ENCODE measurements around the gene HSFX1. TPM values are rescaled to one million over a fixed set of nuclear protein-coding genes. Genes with fewer than 3 reads are reported as not detected.
"Not testable (repeated sequence)": the region's sequence is repeated elsewhere in the genome, so short reads cannot be mapped to it uniquely, and the experiment has no call there.

HSFX1 gene
- total RNA-seq, 2 donors from 2014 or later: 0.54 to 2.0 TPM

GRCh38 chrX:149759824-149760223 lies 14.0 kb upstream of the HSFX1 start:
- Histone ChIP-seq H3K4me3 (no peak overlapping the region), H3K27ac (no peak overlapping the region), H3K36me3 (no peaks in the 10 kb centered on the region), H3K9me3 (no peaks in the 10 kb centered on the region), H3K27me3 (replicated peaks; ENCODE audit: insufficient read depth) (no peaks in the 10 kb centered on the region), H3K4me1 (ENCODE audit: control insufficient read depth in 1 of 2, low read depth in 2 of 2) (no peaks in the 10 kb centered on the region)
- no peak for ATAC-seq (ENCODE audit: insufficient number of reproducible peaks, low FRiP score, low read depth)
- TF ChIP-seq CTCF (IDR thresholded peaks at IDR 0.05): no peak
- no peak for DNase-seq (ENCODE audit: low spot score)

GRCh38 chrX:149760965-149761364 lies 12.9 kb upstream of the HSFX1 start:
- TF ChIP-seq CTCF (IDR thresholded peaks at IDR 0.05): no peak
- no peak overlapping the region for H3K4me3 ChIP-seq
- no peak for DNase-seq (ENCODE audit: low spot score)
- H3K36me3 ChIP-seq: no peaks in the 10 kb centered on the region
- no peaks in the 10 kb centered on the region for H3K4me1 ChIP-seq (ENCODE audit: control insufficient read depth in 1 of 2, low read depth in 2 of 2)
- H3K27ac ChIP-seq: no peak overlapping the region
- H3K9me3 ChIP-seq: no peaks in the 10 kb centered on the region
- ATAC-seq (ENCODE audit: insufficient number of reproducible peaks, low FRiP score, low read depth): no peak
- no peaks in the 10 kb centered on the region for H3K27me3 ChIP-seq (replicated peaks; ENCODE audit: insufficient read depth)

GRCh38 chrX:149761858-149762674 lies 11.8 kb upstream of the HSFX1 start:
- H3K27me3 ChIP-seq (replicated peaks; ENCODE audit: insufficient read depth); H3K4me1 ChIP-seq (ENCODE audit: control insufficient read depth in 1 of 2, low read depth in 2 of 2); ATAC-seq (ENCODE audit: insufficient number of reproducible peaks, low FRiP score, low read depth); H3K9me3 ChIP-seq; H3K27ac ChIP-seq; H3K36me3 ChIP-seq; H3K4me3 ChIP-seq; DNase-seq (ENCODE audit: low spot score): not testable (repeated sequence)

GRCh38 chrX:149762696-149763614 lies 10.9 kb upstream of the HSFX1 start:
- ATAC-seq (ENCODE audit: insufficient number of reproducible peaks, low FRiP score, low read depth) (no peak), DNase-seq (ENCODE audit: low spot score) (no peak)
- Histone ChIP-seq H3K4me3 (no peak overlapping the region), H3K36me3 (no peaks in the 10 kb centered on the region), H3K27ac (no peak overlapping the region), H3K27me3 (replicated peaks; ENCODE audit: insufficient read depth) (no peaks in the 10 kb centered on the region), H3K9me3 (no peaks in the 10 kb centered on the region), H3K4me1 (ENCODE audit: control insufficient read depth in 1 of 2, low read depth in 2 of 2) (no peaks in the 10 kb centered on the region)
- TF ChIP-seq CTCF (IDR thresholded peaks at IDR 0.05): no peak

GRCh38 chrX:149770344-149770743 lies 3.5 kb upstream of the HSFX1 start:
- H3K36me3 ChIP-seq; H3K4me1 ChIP-seq (ENCODE audit: control insufficient read depth in 1 of 2, low read depth in 2 of 2); H3K4me3 ChIP-seq; ATAC-seq (ENCODE audit: insufficient number of reproducible peaks, low FRiP score, low read depth); H3K9me3 ChIP-seq; H3K27me3 ChIP-seq (replicated peaks; ENCODE audit: insufficient read depth); H3K27ac ChIP-seq; DNase-seq (ENCODE audit: low spot score): not testable (repeated sequence)

- H3K4me1 ChIP-seq (ENCODE audit: control insufficient read depth in 1 of 2, low read depth in 2 of 2); ATAC-seq (ENCODE audit: insufficient number of reproducible peaks, low FRiP score, low read depth); H3K4me3 ChIP-seq; DNase-seq (ENCODE audit: low spot score); H3K27ac ChIP-seq; H3K27me3 ChIP-seq (replicated peaks; ENCODE audit: insufficient read depth); H3K9me3 ChIP-seq; H3K36me3 ChIP-seq: not testable (repeated sequence)
Measured at GRCh38 chrX:149773026-149773425, 842 bp upstream of the HSFX1 start.

- H3K4me1 ChIP-seq (ENCODE audit: control insufficient read depth in 1 of 2, low read depth in 2 of 2); DNase-seq (ENCODE audit: low spot score); H3K9me3 ChIP-seq; H3K4me3 ChIP-seq; H3K27me3 ChIP-seq (replicated peaks; ENCODE audit: insufficient read depth); H3K36me3 ChIP-seq; ATAC-seq (ENCODE audit: insufficient number of reproducible peaks, low FRiP score, low read depth); H3K27ac ChIP-seq: not testable (repeated sequence)
Measured at GRCh38 chrX:149777999-149778398, 4.1 kb downstream of the HSFX1 start.

- not testable (repeated sequence) for H3K4me3 ChIP-seq; DNase-seq (ENCODE audit: low spot score); H3K27ac ChIP-seq; H3K27me3 ChIP-seq (replicated peaks; ENCODE audit: insufficient read depth); H3K4me1 ChIP-seq (ENCODE audit: control insufficient read depth in 1 of 2, low read depth in 2 of 2); H3K36me3 ChIP-seq; ATAC-seq (ENCODE audit: insufficient number of reproducible peaks, low FRiP score, low read depth); H3K9me3 ChIP-seq
Measured at GRCh38 chrX:149781727-149782126, 7.9 kb downstream of the HSFX1 start, which contains the start of gene MAGEA9. Gene MAGEA9, plus strand, starts transcription at chrX:149781930. Its CDS starts 4,281 bp downstream, at chrX:149786211.

- not testable (repeated sequence) for ATAC-seq (ENCODE audit: insufficient number of reproducible peaks, low FRiP score, low read depth); H3K27ac ChIP-seq; H3K27me3 ChIP-seq (replicated peaks; ENCODE audit: insufficient read depth); H3K4me1 ChIP-seq (ENCODE audit: control insufficient read depth in 1 of 2, low read depth in 2 of 2); H3K4me3 ChIP-seq; DNase-seq (ENCODE audit: low spot score); H3K9me3 ChIP-seq; H3K36me3 ChIP-seq
Measured at GRCh38 chrX:149795531-149795930, 21.7 kb downstream of the HSFX1 start.
